Caco-2 (cell line): ENCODE results near the gene PKNOX1. TPM values are rescaled to one million over a fixed set of nuclear protein-coding genes. Genes with fewer than 3 reads are reported as not detected.
"Not testable (repeated sequence)": the region's sequence is repeated elsewhere in the genome, so short reads cannot be mapped to it uniquely, and the experiment has no call there.

Experiments used
- Bru-seq: library from RNA; stranded (reverse); fragments of 400-500 nt; gene quantifications from one replicate; lab custom pipeline; 2021; lab: Mats Ljungman, UMichigan
- BruChase-seq, 2 experiments: library from RNA; stranded (reverse); fragments of 400-500 nt; gene quantifications; one replicate each; lab custom pipeline; 2021; lab: Mats Ljungman, UMichigan
- BruUV-seq: library from RNA; stranded (reverse); fragments of 400-500 nt; replicated peaks from 2 replicates; lab custom pipeline; 2021; lab: Mats Ljungman, UMichigan
- CTCF ChIA-PET: fragments of 300-600 bp; sonication (Branson Sonifier 250); formaldehyde crosslinking; loops from one replicate; lab custom pipeline; 2022; ENCODE audit warnings: antibody characterized with exemption; lab: Charles Lee
- POLR2A ChIA-PET: fragments of 300-600 bp; sonication (Branson Sonifier 250); formaldehyde crosslinking; loops from one replicate; lab custom pipeline; 2022; ENCODE audit warnings: antibody characterized with exemption; lab: Charles Lee
- DNase-seq, 2 experiments: peaks; one replicate each; pipeline versions ENCODE4 v3.0.0 to v3.0.0-alpha.2; 2020 to 2022
- H3K27me3 ChIP-seq: replicated peaks from 2 replicates; pipeline ENCODE4 v1.6.0; 2011; ENCODE audit warnings: low read length; ENCODE audit not compliant: control insufficient read depth, insufficient read depth
- H3K36me3 ChIP-seq: 2 replicates; pipeline ENCODE4 v1.5.1; 2011; ENCODE audit warnings: low read length; ENCODE audit not compliant: control insufficient read depth, insufficient read depth
- H3K4me1 ChIP-seq: fragments of 250-450 bp; sonication (Bioruptor Pico); 2 replicates; pipeline ENCODE4 v1.5.1; 2020; ENCODE audit warnings: mild to moderate bottlenecking
- H3K4me3 ChIP-seq: 2 replicates; pipeline ENCODE4 v1.5.1; 2011; ENCODE audit warnings: low read depth, mild to moderate bottlenecking, control low read depth, low read length
- H3K9me3 ChIP-seq: fragments of 250-450 bp; sonication (Bioruptor Pico); 2 replicates; pipeline ENCODE4 v1.5.1; 2020; ENCODE audit warnings: mild to moderate bottlenecking, moderate library complexity
- H3K27ac Mint-ChIP-seq: one replicate; pipeline ENCODE4 v1.8.0; 2022; ENCODE audit warnings: mixed read lengths; ENCODE audit not compliant: unreplicated experiment
- H3K27me3 Mint-ChIP-seq: one replicate; pipeline ENCODE4 v1.8.0; 2022; ENCODE audit warnings: mixed read lengths; ENCODE audit not compliant: insufficient read depth, unreplicated experiment
- H3K36me3 Mint-ChIP-seq: one replicate; pipeline ENCODE4 v1.8.0; 2022; ENCODE audit warnings: mild to moderate bottlenecking, mixed read lengths; ENCODE audit not compliant: insufficient read depth, unreplicated experiment
- H3K4me1 Mint-ChIP-seq: one replicate; pipeline ENCODE4 v1.8.0; 2022; ENCODE audit warnings: low read depth, mixed read lengths; ENCODE audit not compliant: unreplicated experiment
- H3K4me3 Mint-ChIP-seq: one replicate; pipeline ENCODE4 v1.8.0; 2022; ENCODE audit warnings: mild to moderate bottlenecking, moderate library complexity, mixed read lengths; ENCODE audit not compliant: unreplicated experiment
- H3K9me3 Mint-ChIP-seq: one replicate; pipeline ENCODE4 v1.8.0; 2022; ENCODE audit warnings: mixed read lengths; ENCODE audit not compliant: unreplicated experiment
- CTCF ChIP-seq, 2 experiments: fragments of 200-600 bp in 1 of 2; IDR thresholded peaks; 1 replicate in 1 of 2; 2 replicates in 1 of 2; pipeline versions ENCODE4 v1.5.1 to v1.8.0; 2011 to 2022; ENCODE audit warnings: antibody characterized with exemption in 1 of 2, control low read depth in 1 of 2, inconsistent platforms in 1 of 2, low read depth in 1 of 2, low read length in 1 of 2, mild to moderate bottlenecking in 1 of 2, moderate library complexity in 1 of 2; ENCODE audit not compliant: insufficient read depth in 1 of 2, severe bottlenecking in 1 of 2, unreplicated experiment in 1 of 2
- intact Hi-C: fragments of 100-400 bp; cut with micrococcal nuclease; formaldehyde crosslinking; loops from one replicate; pipeline ENCODE4 v1.10.0; 2022; ENCODE audit not compliant: unreplicated experiment
- long read RNA-seq: library from polyadenylated mRNA; stranded (forward); transcript quantifications from one replicate; pipeline ENCODE4 v2.0.0, GENCODE V29; 2022
- total RNA-seq: library from RNA; stranded (reverse); gene quantifications from 2 replicates; pipeline ENCODE4 v1.2.3, GENCODE V29; 2022

The PKNOX1 gene
- total RNA-seq = 10.7 TPM in 2 replicates
- Bru-seq, nascent RNA = percentile 65 among the genes with signal in this experiment
- BruChase-seq, experiment 1, labeled RNA remaining after a 2-hour chase = percentile 69 among the genes with signal in this experiment
- percentile 70 among the genes with signal in this experiment for BruChase-seq, experiment 2, labeled RNA remaining after a 6-hour chase
- long read RNA-seq, full-length matches to known transcripts = 21 of 22 reads
- long read RNA-seq, partial matches to known transcripts = 0 of 22 reads
- long read RNA-seq, other reads (novel, unspliced or antisense) = 1 of 22 reads

DNA sequence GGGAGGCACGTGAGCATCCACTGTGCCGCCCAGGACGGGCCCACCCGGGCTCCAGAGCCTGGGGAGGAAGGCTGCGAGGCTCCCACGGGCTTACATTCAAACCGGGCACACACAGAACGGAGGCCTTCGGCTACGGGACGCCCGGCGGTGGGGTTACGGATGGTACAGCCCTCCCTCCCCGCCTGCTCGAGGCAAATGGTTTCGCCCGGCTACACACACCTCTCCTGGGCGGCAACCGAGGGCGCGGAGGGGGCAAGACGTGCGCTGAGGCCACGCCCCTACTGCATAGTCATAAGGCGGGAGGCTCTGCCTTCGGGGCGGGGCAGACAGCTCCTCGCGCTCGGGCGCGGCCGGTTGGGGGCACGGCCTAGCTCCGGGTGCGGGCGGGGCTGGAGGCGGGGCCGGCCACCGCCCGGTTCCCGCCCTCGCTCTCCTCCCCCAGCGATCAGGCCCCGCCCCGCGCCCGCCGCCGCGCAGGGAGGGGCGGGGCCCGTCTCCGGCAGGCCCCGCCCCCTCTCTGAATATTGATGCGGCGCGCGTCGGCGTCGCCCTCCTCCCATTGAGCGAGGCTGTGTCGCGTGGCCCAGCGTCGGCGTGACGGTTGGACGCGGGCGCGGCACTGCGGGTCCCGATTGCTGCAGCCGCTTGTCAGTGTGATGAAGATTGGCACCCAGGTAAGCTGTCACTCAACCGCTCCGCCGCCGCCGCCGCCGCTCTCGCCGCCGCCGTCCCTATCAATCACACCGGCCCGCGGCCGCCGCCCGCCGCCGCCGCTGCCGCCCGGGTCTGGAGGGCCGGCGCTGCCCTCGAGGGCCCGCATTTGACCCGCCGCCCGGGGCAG lies at the start of gene PKNOX1:
TSS of gene PKNOX1 (plus strand) at position 572 of the 841 bp plus-strand sequence. CDS start 29,820 bp downstream, outside the sequence.
- Mint-ChIP-seq H3K4me1 (peaks cover 18% of the 10 kb centered on the region), H3K36me3 (peaks cover 57% of the 10 kb centered on the region)
- no TSS peak for BruUV-seq

GRCh38 chr21:42925114-42925926 lies 49.0 kb upstream of the PKNOX1 start, which contains the start of gene ERVH48-1:
ERVH48-1 (minus strand) TSS chr21:42925630; CDS start chr21:42919006, 6,624 bp downstream.
- H3K36me3 Mint-ChIP-seq = peaks cover 20% of the 10 kb centered on the region
- no peaks in the 10 kb centered on the region for H3K27me3 Mint-ChIP-seq
- Histone ChIP-seq H3K4me1 (peaks cover 36% of the 10 kb centered on the region), H3K36me3 (no peaks in the 10 kb centered on the region), H3K9me3 (no peaks in the 10 kb centered on the region), H3K27me3 (no peaks in the 10 kb centered on the region), H3K4me3 (peak within 1 kb of the TSS; percentile 28)
- ChIA-PET POLR2A (interaction anchor here (0.6 to 0.7 kb wide), 3 partner anchors 30 to 49 kb away, joined by 3 to 4 read pairs (median 3); partner anchors contain the start of gene PKNOX1), CTCF (no interaction called here)
- H3K4me1 Mint-ChIP-seq = peaks cover 17% of the 10 kb centered on the region
- TSS peak; percentile 48 for BruUV-seq
- H3K9me3 Mint-ChIP-seq = no peaks in the 10 kb centered on the region
- no peak for TF ChIP-seq CTCF (IDR thresholded peaks at IDR 0.05; ENCODE audit: insufficient read depth in 1 of 2, low read depth in 1 of 2, low read length in 1 of 2, severe bottlenecking in 1 of 2, unreplicated experiment in 1 of 2)
- peak within 1 kb of the TSS; percentile 83 for H3K4me3 Mint-ChIP-seq
- intact Hi-C loops = loop anchor here (2.0 kb wide), 1 partner anchor 49 kb away; the partner anchor contains the start of gene PKNOX1
- peak within 1 kb of the TSS; percentile 88 for H3K27ac Mint-ChIP-seq
- DNase-seq = peak; percentile 74 to 83

More for the DNA sequence above, at the start of gene PKNOX1:
- Histone ChIP-seq H3K4me3 (peak within 1 kb of the TSS; percentile 63), H3K27me3 (no peaks in the 10 kb centered on the region), H3K36me3 (no peaks in the 10 kb centered on the region), H3K9me3 (no peaks in the 10 kb centered on the region), H3K4me1 (peaks cover 53% of the 10 kb centered on the region)
- H3K4me3 Mint-ChIP-seq = peak within 1 kb of the TSS; percentile 80
- H3K27me3 Mint-ChIP-seq = no peaks in the 10 kb centered on the region
- peak within 1 kb of the TSS; percentile 88 for H3K27ac Mint-ChIP-seq
- DNase-seq = peak; percentile 99
- intact Hi-C loops = loop anchor here (1.0 to 2.0 kb wide), 3 partner anchors 19 to 49 kb away; partner anchors contain the start of gene ERVH48-1
- no peaks in the 10 kb centered on the region for H3K9me3 Mint-ChIP-seq
- POLR2A ChIA-PET = interaction anchor here (0.5 to 1.3 kb wide), 16 partner anchors 12 to 377 kb away, joined by 3 to 24 read pairs (median 4); partner anchors contain the start of genes ERVH48-1 and NDUFV3
- CTCF ChIA-PET = interaction anchor here (0.6 to 0.7 kb wide), 5 partner anchors 11 to 153 kb away, joined by 3 to 6 read pairs (median 4); no protein-coding TSS in a partner anchor
- TF ChIP-seq CTCF (IDR thresholded peaks at IDR 0.05; ENCODE audit: insufficient read depth in 1 of 2, low read depth in 1 of 2, low read length in 1 of 2, severe bottlenecking in 1 of 2, unreplicated experiment in 1 of 2) = no peak

DNA sequence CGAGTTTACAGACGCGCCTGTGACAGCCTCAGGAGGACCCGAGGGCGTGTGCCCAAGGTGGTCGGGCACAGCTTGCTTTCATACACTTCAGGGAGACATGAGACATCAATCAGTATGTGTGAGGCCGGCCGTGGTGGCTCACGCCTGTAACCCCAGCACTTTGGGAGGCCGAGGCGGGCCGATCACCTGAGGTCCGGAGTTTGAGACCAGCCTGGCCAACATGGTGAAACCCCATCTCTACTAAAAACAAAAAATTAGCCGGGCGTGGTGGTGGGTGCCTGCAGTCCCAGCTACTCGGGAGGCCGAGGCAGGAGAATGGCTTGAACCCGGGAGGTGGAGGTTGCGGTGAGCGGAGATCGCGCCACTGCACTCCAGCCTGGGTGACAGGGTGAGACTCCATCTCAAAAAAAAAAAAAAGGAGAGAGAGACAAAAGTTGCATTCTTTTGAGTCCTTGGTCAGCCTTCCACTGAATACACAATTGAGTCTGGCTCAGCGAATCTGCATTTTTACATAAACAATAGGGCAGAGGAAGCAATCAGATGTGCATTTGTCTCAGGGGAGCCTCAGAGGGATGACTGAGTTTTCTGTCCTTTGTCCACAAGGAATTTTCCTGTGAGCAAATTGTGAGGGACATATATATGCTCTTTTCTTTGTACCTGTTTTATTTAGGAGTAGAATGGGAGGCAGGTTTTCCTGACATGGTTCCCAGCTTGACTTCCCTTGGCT lies 46.7 kb upstream of the PKNOX1 start:
- H3K4me3 Mint-ChIP-seq, H3K27ac Mint-ChIP-seq, H3K4me3 ChIP-seq, BruUV-seq, H3K27me3 Mint-ChIP-seq, intact Hi-C loops, H3K27me3 ChIP-seq, H3K9me3 ChIP-seq, DNase-seq, POLR2A ChIA-PET, H3K36me3 ChIP-seq, H3K9me3 Mint-ChIP-seq, CTCF ChIA-PET: not testable (repeated sequence)
- Mint-ChIP-seq H3K4me1 (peaks cover 25% of the 10 kb centered on the region), H3K36me3 (peaks cover 32% of the 10 kb centered on the region)
- peaks cover 51% of the 10 kb centered on the region for H3K4me1 ChIP-seq
